HG02938 (cell line): ENCODE data around the gene SLC27A6.
"Not testable (repeated sequence)": the region's sequence is repeated elsewhere in the genome, so short reads cannot be mapped to it uniquely, and the experiment has no call there.

Source experiments
- ATAC-seq: cut with Tn5 transposase; IDR thresholded peaks from one replicate; pipeline ENCODE4 v1.9.1; 2021; ENCODE audit warnings: mild to moderate bottlenecking, moderate library complexity; ENCODE audit not compliant: unreplicated experiment

Gene SLC27A6

GRCh38 chr5:128965011-128965637 is at the start of gene SLC27A6:
Gene SLC27A6 (plus strand): TSS chr5:128965488. CDS start chr5:128966138, 650 bp downstream.
- no peak for ATAC-seq

GRCh38 chr5:128919542-128919941 is 45.7 kb upstream of the SLC27A6 start:
- ATAC-seq, result no peak

- ATAC-seq, result no peak
Observed at GRCh38 chr5:128920345-128921215, 44.7 kb upstream of the SLC27A6 start.

GRCh38 chr5:128924299-128924698 is 41.0 kb upstream of the SLC27A6 start:
- no peak for ATAC-seq

- ATAC-seq, result no peak
Observed at GRCh38 chr5:128925973-128926372, 39.3 kb upstream of the SLC27A6 start.

GRCh38 chr5:128927644-128928043 is 37.6 kb upstream of the SLC27A6 start:
- no peak for ATAC-seq

- not testable (repeated sequence) for ATAC-seq
Observed at GRCh38 chr5:128932232-128932631, 33.1 kb upstream of the SLC27A6 start.

- ATAC-seq, result not testable (repeated sequence)
Observed at GRCh38 chr5:128943100-128943499, 22.2 kb upstream of the SLC27A6 start.

- no peak for ATAC-seq
Observed at GRCh38 chr5:128949847-128950546, 15.3 kb upstream of the SLC27A6 start.

GRCh38 chr5:128951301-128951700 is 14.0 kb upstream of the SLC27A6 start:
- not testable (repeated sequence) for ATAC-seq

- no peak for ATAC-seq
Observed at GRCh38 chr5:128956164-128956563, 9.1 kb upstream of the SLC27A6 start.

- no peak for ATAC-seq
Observed at GRCh38 chr5:128962211-128962610, 3.1 kb upstream of the SLC27A6 start.

- no peak for ATAC-seq
Observed at GRCh38 chr5:128965638-128966302, 482 bp downstream of the SLC27A6 start.

GRCh38 chr5:128966375-128966774 is 1.1 kb downstream of the SLC27A6 start:
- no peak for ATAC-seq

- ATAC-seq, result no peak
Observed at GRCh38 chr5:128966846-128967245, 1.6 kb downstream of the SLC27A6 start.

- no peak for ATAC-seq
Observed at GRCh38 chr5:128973244-128973643, 8.0 kb downstream of the SLC27A6 start.

GRCh38 chr5:128974567-128974966 is 9.3 kb downstream of the SLC27A6 start:
- ATAC-seq, result no peak

- no peak for ATAC-seq
Observed at GRCh38 chr5:128979761-128980160, 14.5 kb downstream of the SLC27A6 start.

- ATAC-seq, result no peak
Observed at GRCh38 chr5:128980917-128981316, 15.6 kb downstream of the SLC27A6 start.

- ATAC-seq, result no peak
Observed at GRCh38 chr5:128984480-128984879, 19.2 kb downstream of the SLC27A6 start.

- no peak for ATAC-seq
Observed at GRCh38 chr5:128988476-128988875, 23.2 kb downstream of the SLC27A6 start.
